Measurements from ENCODE around the gene SMARCD1.
"Not testable (repeated sequence)": the region's sequence is repeated elsewhere in the genome, so short reads cannot be mapped to it uniquely, and the experiment has no call there.

SMARCD1 gene

DNA sequence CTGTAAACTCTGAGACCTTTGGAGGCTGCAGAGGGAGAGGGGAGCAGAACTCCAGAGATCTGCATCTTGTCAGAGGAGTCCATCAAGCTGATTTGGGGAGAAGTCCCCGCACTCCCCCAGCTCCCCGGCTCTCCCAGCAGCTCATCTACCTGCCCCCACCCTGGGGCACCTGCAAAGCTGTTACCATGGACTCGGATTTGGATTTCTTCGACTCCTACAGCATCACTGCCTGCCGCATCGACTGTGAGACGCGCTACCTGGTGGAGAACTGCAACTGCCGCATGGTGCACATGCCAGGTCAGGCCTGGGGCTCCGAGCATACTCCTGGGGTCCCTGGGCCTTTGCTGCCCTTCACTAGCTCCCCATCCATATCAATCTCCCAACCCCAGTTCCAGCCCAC lies 6.9 kb upstream of the SMARCD1 start:
- no peak for DNase-seq

- no peak for DNase-seq
Measured at GRCh38 chr12:50079771-50080170, 5.4 kb upstream of the SMARCD1 start.

DNA sequence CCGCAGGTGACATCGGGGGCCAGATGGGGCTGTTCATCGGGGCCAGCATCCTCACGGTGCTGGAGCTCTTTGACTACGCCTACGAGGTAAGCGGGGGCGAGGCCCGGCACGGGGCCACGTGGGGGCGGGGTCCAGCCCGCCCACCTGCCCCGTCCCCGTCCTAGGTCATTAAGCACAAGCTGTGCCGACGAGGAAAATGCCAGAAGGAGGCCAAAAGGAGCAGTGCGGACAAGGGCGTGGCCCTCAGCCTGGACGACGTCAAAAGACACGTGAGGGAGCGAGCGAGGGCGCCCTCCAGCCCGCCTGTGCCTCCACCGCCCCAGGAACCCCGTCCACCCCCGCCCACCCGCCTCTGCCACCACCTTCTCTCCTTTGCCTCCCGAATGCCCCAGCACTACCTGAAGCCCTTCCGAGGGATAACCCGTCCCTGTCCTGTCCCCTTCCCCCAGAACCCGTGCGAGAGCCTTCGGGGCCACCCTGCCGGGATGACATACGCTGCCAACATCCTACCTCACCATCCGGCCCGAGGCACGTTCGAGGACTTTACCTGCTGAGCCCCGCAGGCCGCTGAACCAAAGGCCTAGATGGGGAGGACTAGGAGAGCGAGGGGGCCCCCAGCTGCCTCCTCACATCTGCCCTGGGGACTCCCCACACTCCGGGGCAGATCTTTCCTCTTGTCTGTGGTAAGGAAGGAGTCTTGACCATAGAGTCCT lies 3.9 kb upstream of the SMARCD1 start:
- no peak for DNase-seq

DNA sequence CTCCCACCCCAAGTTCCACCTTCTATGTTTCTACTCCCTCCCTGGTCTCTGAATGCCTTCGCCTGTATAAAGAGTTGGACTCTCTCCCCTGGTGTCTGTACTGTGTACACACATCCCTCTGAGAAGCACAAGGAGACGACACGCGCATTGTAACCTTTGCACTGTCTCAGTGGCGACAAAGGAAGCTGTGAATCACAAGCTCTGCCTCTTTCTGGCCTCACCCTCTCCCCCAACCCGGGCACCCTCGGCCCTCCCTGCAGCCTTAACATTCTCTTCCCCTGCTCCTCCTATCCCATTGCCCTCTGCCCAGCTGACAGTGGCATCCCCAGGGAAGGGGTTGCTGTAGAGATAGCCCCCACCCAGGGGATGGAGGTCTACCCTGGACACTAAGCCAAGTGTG lies 2.5 kb upstream of the SMARCD1 start:
- DNase-seq, result no peak

GRCh38 chr12:50083301-50083700 lies 1.8 kb upstream of the SMARCD1 start:
- DNase-seq, result no peak

- DNase-seq, result not testable (repeated sequence)
Measured at GRCh38 chr12:50084409-50084774, 750 bp upstream of the SMARCD1 start.

DNA sequence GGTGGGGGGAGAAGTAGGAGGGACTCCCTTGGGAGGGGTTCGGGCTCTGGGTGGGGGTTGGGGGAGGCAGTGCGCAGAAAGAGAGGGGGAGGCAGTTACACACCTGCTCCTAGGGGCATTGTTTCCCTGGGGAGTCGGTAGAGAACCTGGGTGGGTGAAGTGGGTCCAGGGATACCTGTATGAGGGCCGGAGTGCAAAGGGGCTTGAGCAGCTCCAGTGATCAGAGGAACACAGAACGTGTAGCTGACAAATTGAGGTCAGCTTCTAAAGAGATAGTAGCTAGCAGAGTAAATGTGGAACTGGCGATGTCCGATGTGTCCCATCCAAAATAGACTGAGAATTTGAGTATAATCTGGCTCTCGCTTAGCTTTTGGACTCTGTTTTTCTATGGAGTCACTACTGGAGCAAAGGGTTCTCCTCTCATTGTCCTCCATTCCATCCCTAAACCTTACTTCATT lies 502 bp downstream of the SMARCD1 start:
- DNase-seq, result no peak

DNA sequence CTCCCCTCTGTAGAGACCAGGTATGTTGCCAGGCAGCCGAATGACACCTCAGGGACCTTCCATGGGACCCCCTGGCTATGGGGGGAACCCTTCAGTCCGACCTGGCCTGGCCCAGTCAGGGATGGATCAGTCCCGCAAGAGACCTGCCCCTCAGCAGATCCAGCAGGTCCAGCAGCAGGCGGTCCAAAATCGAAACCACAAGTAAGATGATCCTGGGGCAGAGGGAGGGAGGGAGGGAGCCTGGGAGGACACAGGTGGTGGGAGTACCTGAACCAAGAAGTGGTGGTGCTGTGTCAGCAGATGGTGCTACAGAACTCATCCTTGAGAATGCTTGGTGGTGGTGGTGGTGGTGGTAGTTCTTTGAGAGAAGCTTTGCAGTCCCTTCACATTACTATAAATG lies 1.0 kb downstream of the SMARCD1 start:
- no peak for DNase-seq

DNA sequence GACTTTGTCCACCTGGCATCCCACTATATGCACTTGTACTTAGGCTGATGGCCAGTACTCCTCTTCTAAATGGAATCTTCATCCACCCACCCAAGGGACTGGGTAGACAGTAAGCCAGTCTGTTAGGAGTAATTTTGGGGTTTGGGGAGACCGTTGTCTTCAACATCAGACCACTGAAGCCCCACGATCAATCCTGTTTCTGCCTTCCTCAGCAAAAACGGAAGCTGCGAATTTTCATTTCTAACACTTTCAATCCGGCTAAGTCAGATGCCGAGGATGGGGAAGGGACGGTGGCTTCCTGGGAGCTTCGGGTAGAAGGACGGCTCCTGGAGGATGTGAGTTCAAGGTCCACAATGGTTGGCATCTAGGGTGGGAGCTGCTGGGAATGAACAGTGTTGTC lies 2.0 kb downstream of the SMARCD1 start:
- no peak for DNase-seq

- no peak for DNase-seq
Measured at GRCh38 chr12:50087995-50088394, 2.9 kb downstream of the SMARCD1 start.

DNA sequence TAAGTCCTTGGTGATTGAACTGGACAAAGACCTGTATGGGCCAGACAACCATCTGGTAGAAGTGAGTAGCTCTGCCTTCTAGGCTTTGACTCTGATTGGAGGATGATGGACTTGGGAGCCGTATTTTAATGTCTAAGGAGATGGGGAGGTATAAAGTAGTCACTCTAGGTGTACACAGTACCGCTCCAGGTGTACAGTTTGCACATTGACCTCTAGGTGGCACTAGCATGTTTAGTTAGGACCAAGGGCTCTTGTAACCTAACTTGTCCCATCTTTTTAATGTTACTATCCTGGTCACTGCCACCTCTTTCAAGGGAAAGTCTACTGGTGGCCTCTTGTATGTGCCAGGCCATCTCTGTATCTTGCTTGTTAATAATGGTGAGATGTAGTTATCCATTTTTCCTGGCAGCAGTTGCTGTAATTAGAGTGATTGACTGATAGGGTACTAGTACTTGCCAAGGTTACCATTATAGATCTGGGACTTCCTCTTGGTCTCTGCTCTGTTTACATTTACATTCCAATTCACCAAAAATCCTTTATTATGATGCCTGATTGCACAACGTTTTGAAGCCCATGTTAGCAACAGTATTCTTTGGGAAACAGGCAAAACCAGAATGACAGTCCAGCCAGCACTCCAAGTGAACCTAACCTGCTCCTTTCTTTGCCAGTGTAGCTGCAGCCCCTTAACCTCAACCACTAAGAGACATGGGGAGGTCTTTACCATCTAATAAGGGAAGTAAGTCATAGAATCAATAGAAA lies 3.6 kb downstream of the SMARCD1 start:
- DNase-seq, result peak; percentile 21

GRCh38 chr12:50089730-50090129 lies 4.6 kb downstream of the SMARCD1 start:
- DNase-seq, result no peak

- no peak for DNase-seq
Measured at GRCh38 chr12:50090391-50090790, 5.2 kb downstream of the SMARCD1 start.

GRCh38 chr12:50097952-50098351 lies 12.8 kb downstream of the SMARCD1 start:
- no peak for DNase-seq

GRCh38 chr12:50099302-50100008 lies 14.3 kb downstream of the SMARCD1 start:
- DNase-seq, result no peak

GRCh38 chr12:50100561-50100960 lies 15.4 kb downstream of the SMARCD1 start:
- no peak for DNase-seq

DNA sequence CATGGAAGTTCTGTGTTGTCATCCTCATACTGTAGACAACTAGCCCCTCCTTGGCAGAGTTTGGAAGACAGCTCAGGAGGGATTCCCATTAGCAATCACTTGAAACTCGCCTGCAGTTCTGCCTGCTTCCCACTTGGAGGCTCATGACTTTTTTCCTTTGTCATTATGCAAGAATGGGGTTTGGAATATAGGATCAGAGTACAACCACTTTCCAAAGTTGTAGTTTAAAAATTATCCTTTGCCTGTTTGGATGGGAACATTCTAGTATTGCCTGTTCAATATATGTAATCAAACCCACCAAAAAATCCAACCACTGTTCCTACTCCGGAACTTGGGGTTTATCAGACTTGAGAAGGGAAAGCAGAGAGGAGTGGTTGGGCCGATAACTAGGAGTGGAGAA lies 16.5 kb downstream of the SMARCD1 start:
- DNase-seq, result no peak

DNA sequence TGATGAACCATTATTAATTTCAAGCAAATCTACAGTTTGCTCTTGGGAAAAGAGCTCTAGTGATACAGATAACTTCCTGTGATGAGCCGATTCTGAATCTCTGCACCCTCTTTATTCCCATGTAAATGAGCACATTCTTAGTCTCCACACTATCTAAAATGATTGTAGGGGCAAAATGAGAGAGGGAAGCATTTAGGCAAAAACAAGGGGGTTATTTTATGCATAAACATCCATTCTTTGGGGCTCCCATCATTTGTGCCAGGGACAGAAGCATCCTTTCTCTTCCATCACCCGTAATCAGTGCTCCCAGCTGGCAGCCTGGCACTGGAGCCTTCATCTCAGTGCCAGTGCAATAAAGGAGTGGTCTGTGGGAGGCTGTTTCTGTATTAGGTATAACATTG lies 17.0 kb downstream of the SMARCD1 start:
- no peak for DNase-seq

- no peak for DNase-seq
Measured at GRCh38 chr12:50102646-50103309, 17.6 kb downstream of the SMARCD1 start.

DNA sequence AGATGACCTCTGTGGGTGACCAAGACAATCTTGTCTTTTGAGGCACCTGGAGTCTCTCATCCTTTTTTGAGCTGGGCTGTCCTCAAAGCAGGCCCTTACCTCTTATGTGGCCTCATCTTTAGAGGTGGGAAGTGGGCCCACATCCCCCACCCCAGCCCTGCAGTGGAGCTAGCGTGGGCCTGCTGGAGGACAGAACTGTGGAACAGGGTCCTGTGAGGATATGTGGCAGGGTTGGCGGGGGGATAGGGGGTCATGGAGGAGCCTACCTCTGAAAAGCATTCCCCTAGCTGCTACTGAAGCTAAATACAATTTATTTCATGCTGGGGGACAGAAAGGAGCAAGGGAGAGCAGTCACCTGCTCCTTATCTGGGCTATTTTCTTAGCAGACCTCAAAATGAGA lies 18.2 kb downstream of the SMARCD1 start:
- no peak for DNase-seq

- no peak for DNase-seq
Measured at GRCh38 chr12:50103767-50104321, 18.7 kb downstream of the SMARCD1 start, which contains the start of gene GPD1. TSS of gene GPD1 (plus strand) at chr12:50104008. CDS start at chr12:50104051, 43 bp downstream.

GRCh38 chr12:50104417-50105366 lies 19.6 kb downstream of the SMARCD1 start:
- DNase-seq, result no peak

All from activated effector memory CD4-positive, alpha-beta T cell treated with Interleukin-2 at 50 U/mL for 16 hours (primary cell).